SU-DHL-6 (cell line): ENCODE data around the gene NXN.
"Not testable (repeated sequence)": the region's sequence is repeated elsewhere in the genome, so short reads cannot be mapped to it uniquely, and the experiment has no call there.

ENCODE experiments used
- H2AFZ ChIP-seq: fragments of 200-600 bp; sonication (generic); 2 replicates; pipeline ENCODE4 v1.6.1; 2014; ENCODE audit warnings: low read depth, mild to moderate bottlenecking, moderate library complexity, mixed read lengths, antibody characterized with exemption, low read length; ENCODE audit not compliant: severe bottlenecking
- H3F3A ChIP-seq: fragments of 200-600 bp; shearing (Covaris generic); 2 replicates; pipeline ENCODE4 v1.6.0; 2016; ENCODE audit warnings: antibody characterized with exemption, mild to moderate bottlenecking; ENCODE audit not compliant: insufficient read depth
- H3K27ac ChIP-seq: fragments of 200-600 bp; sonication (generic); 2 replicates; pipeline ENCODE4 v1.5.1; 2016; ENCODE audit warnings: low read depth, mild to moderate bottlenecking, low read length, moderate library complexity, mixed read lengths
- H3K27me3 ChIP-seq: fragments of 200-600 bp; sonication (generic), shearing (Covaris generic); 2 replicates; pipeline ENCODE4 v1.6.0; 2014; ENCODE audit warnings: mild to moderate bottlenecking, low read length
- H3K36me3 ChIP-seq: fragments of 200-600 bp; sonication (generic); 2 replicates; pipeline ENCODE4 v1.6.1; 2014; ENCODE audit warnings: mild to moderate bottlenecking, low read length, mixed read lengths
- H3K4me2 ChIP-seq: fragments of 300-600, 200-600 bp; shearing (Covaris generic), sonication (generic); 2 replicates; pipeline ENCODE4 v1.6.0; 2014; ENCODE audit warnings: low read length, low read depth, mild to moderate bottlenecking; ENCODE audit not compliant: poor library complexity, severe bottlenecking
- H3K4me3 ChIP-seq: fragments of 200-600 bp; sonication (generic); 2 replicates; pipeline ENCODE4 v1.5.1; 2014; ENCODE audit warnings: antibody characterized with exemption, low read length, mild to moderate bottlenecking, mixed read lengths; ENCODE audit not compliant: insufficient read depth, poor library complexity, severe bottlenecking
- H3K79me2 ChIP-seq: fragments of 200-600 bp; sonication (generic); 2 replicates; pipeline ENCODE4 v1.6.1; 2014; ENCODE audit warnings: mild to moderate bottlenecking, low read length, moderate library complexity; ENCODE audit not compliant: insufficient read depth
- H3K9ac ChIP-seq: fragments of 200-600 bp; sonication (generic); 2 replicates; pipeline ENCODE4 v1.7.0; 2014; ENCODE audit warnings: mild to moderate bottlenecking, low read length
- H3K9me2 ChIP-seq: fragments of 200-600 bp; sonication (generic); replicated peaks from 2 replicates; pipeline ENCODE4 v1.6.1; 2014; ENCODE audit warnings: low read length; ENCODE audit not compliant: insufficient read depth
- H3K9me3 ChIP-seq: fragments of 200-600 bp; sonication (generic); 2 replicates; pipeline ENCODE4 v1.6.1; 2014; ENCODE audit warnings: low read length, mixed read lengths; ENCODE audit not compliant: insufficient read depth
- H4K20me1 ChIP-seq: fragments of 200-600 bp; sonication (generic); 2 replicates; pipeline ENCODE4 v1.6.1; 2014; ENCODE audit warnings: low read depth, mild to moderate bottlenecking, antibody characterized with exemption, low read length, moderate library complexity, mixed read lengths
- EZH2phosphoT487 ChIP-seq: fragments of 200-600 bp; sonication (generic), shearing (Covaris generic); conservative IDR thresholded peaks from 2 replicates; pipeline ENCODE4 v1.6.1; 2018; ENCODE audit warnings: mild to moderate bottlenecking, antibody characterized with exemption, low read length, moderate library complexity, mixed read lengths
- TF ChIP-seq, protein P1 (sequence below): fragments of 200-600 bp; sonication (generic); IDR thresholded peaks from one replicate; pipeline ENCODE4 v1.5.1; 2017; ENCODE audit warnings: antibody characterized with exemption, mild to moderate bottlenecking, low read length, moderate library complexity; ENCODE audit not compliant: insufficient read depth, poor library complexity, severe bottlenecking

The NXN gene

GRCh38 chr17:750431-751037 lies 229.0 kb downstream of the NXN start:
- Histone ChIP-seq H3F3A (peaks cover 20% of the 10 kb centered on the region), H2AFZ (no peak overlapping the region), H3K27me3 (no peaks in the 10 kb centered on the region), H3K4me2 (peak overlapping the region; percentile 95), H3K9me3 (no peaks in the 10 kb centered on the region), H3K27ac (no peak overlapping the region), H3K4me3 (peak overlapping the region; percentile 91), H3K9me2 (no peaks in the 10 kb centered on the region), H3K36me3 (no peaks in the 10 kb centered on the region), H4K20me1 (peaks cover 2% of the 10 kb centered on the region; the same call in 1 of the 2 replicates), H3K79me2 (peaks cover 58% of the 10 kb centered on the region), H3K9ac (peak overlapping the region; percentile 98)
- TF ChIP-seq, protein P1, sequence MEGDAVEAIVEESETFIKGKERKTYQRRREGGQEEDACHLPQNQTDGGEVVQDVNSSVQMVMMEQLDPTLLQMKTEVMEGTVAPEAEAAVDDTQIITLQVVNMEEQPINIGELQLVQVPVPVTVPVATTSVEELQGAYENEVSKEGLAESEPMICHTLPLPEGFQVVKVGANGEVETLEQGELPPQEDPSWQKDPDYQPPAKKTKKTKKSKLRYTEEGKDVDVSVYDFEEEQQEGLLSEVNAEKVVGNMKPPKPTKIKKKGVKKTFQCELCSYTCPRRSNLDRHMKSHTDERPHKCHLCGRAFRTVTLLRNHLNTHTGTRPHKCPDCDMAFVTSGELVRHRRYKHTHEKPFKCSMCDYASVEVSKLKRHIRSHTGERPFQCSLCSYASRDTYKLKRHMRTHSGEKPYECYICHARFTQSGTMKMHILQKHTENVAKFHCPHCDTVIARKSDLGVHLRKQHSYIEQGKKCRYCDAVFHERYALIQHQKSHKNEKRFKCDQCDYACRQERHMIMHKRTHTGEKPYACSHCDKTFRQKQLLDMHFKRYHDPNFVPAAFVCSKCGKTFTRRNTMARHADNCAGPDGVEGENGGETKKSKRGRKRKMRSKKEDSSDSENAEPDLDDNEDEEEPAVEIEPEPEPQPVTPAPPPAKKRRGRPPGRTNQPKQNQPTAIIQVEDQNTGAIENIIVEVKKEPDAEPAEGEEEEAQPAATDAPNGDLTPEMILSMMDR = no peak
- no peak for TF ChIP-seq EZH2phosphoT487

DNA sequence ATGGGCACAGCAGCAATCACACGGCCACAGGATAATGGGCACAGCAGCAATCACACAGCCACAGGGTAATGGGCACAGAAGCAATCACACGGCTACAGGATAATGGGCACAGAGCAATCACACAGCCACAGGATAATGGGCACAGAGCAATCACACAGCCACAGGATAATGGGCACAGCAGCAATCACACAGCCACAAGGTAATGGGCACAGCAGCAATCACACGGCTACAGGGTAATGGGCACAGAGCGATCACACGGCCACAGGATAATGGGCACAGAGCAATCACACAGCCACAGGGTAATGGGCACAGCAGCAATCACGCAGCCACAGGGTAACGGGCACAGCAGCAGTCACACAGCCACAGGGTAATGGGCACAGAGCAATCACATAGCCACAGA lies 230.2 kb downstream of the NXN start:
- H3K27ac ChIP-seq, H3K27me3 ChIP-seq, H3K9me2 ChIP-seq, H3K9me3 ChIP-seq, H3K36me3 ChIP-seq, H2AFZ ChIP-seq, H4K20me1 ChIP-seq: not testable (repeated sequence)
- Histone ChIP-seq H3F3A (peaks cover 11% of the 10 kb centered on the region), H3K4me3 (peak overlapping the region; percentile 91), H3K79me2 (peaks cover 70% of the 10 kb centered on the region), H3K4me2 (peak overlapping the region; percentile 95), H3K9ac (peak overlapping the region; percentile 98; the same call in 1 of the 2 replicates)
